Pancreas (tissue), 10 donors: Measurements from ENCODE around the gene PRAMEF2. TPM values are rescaled to one million over a fixed set of nuclear protein-coding genes. Genes with fewer than 3 reads are reported as not detected.
"Not testable (repeated sequence)": the region's sequence is repeated elsewhere in the genome, so short reads cannot be mapped to it uniquely, and the experiment has no call there.

ENCODE experiments used
- ATAC-seq, 4 donors: fragments of 200-7000 bp; cut with Tn5 transposase; one replicate each; pipeline versions ENCODE4 v1.8.0 to v1.9.1; 2020; ENCODE audit warnings: mild to moderate bottlenecking in 4 of 4, moderate library complexity in 4 of 4
- DNase-seq, 6 donors: peaks; one replicate each; pipeline ENCODE4 v3.0.0-alpha.2; 2020
- FAIRE-seq: peaks from 2 replicates; lab custom pipeline; 2012; peaks lifted over from hg19 to GRCh38; lab: Jason Lieb, UNC
- H3K27ac ChIP-seq, 4 donors: fragments of 200-600 bp; sonication (generic); 1 replicate in 3 of 4; 2 replicates in 1 of 4; pipeline versions ENCODE4 v1.5.0 to v1.8.0; 2020
- H3K27me3 ChIP-seq, 4 donors: fragments of 200-600 bp; one replicate each; pipeline ENCODE4 v1.8.0; 2021
- H3K36me3 ChIP-seq, 3 donors: fragments of 200-600 bp; sonication (generic) in 1 of 3; one replicate each; pipeline versions ENCODE4 v1.5.0 to v1.8.0; 2020 to 2021
- H3K4me1 ChIP-seq, 3 donors: fragments of 200-600 bp; one replicate each; pipeline ENCODE4 v1.8.0; 2021
- H3K4me3 ChIP-seq, 4 donors: fragments of 200-600 bp; sonication (generic) in 2 of 4; one replicate each; pipeline versions ENCODE4 v1.5.0 to v1.8.0; 2020 to 2021
- H3K9me3 ChIP-seq, 4 donors: fragments of 200-600 bp; one replicate each; pipeline ENCODE4 v1.8.0; 2021
- WGBS, 2 donors: extraction: QIAGEN DNeasy Blood & Tissue Kit; methylation state at CpG; one replicate each; pipeline ENCODE4 v1.1.7; 2013; 5-methylcytosine and 5-hydroxymethylcytosine counted together
- intact Hi-C, 3 donors: fragments of 100-400 bp; cut with DNase I; formaldehyde crosslinking; loops; one replicate each; pipeline versions ENCODE4 v1.11.1 to v1.14.2; 2022
- polyA plus RNA-seq, 2 donors: library from polyadenylated mRNA; stranded (reverse); fragments of 200-250 nt; gene quantifications; one replicate each; pipeline ENCODE4 v1.2.3, GENCODE V29; 2013
- total RNA-seq, 6 donors: library from RNA; stranded (reverse); fragmentation: NEBNext Ultra II Directional in 4 of 6; extraction: Animal tissue kit (Norgen Biotek cat#: 25700) in 4 of 6; gene quantifications; one replicate each; pipeline versions ENCODE4 v1.2.1 to v1.2.4, GENCODE V29; 2021 to 2023
- TF ChIP-seq, protein P1 (sequence below), 4 donors: fragments of 200-600 bp; sonication (generic) in 3 of 4; IDR thresholded peaks; one replicate each; pipeline versions ENCODE4 v1.5.0 to v1.8.0; 2021; ENCODE audit warnings: antibody characterized with exemption in 4 of 4
- donor health status: healthy with polysubstance abuse.
- donor health status: DM: no; HTN: no; CAD: no; lungs with moderate emphysema.
- donor health status: DM: no; HTN: no; CAD: no.
- donor health status: control.
- donor health status: control.
- donor health status: Bipolar disorder and iron deficiency.
- donor health status: DM: yes; HTN: yes; CAD: no.
- donor health status: DM: no; HTN: no; CAD: no.
- donor health status: DM: no; HTN: no; CAD: no.
- donor health status: DM: yes; HTN: yes; CAD: no.

Gene PRAMEF2, protein sequence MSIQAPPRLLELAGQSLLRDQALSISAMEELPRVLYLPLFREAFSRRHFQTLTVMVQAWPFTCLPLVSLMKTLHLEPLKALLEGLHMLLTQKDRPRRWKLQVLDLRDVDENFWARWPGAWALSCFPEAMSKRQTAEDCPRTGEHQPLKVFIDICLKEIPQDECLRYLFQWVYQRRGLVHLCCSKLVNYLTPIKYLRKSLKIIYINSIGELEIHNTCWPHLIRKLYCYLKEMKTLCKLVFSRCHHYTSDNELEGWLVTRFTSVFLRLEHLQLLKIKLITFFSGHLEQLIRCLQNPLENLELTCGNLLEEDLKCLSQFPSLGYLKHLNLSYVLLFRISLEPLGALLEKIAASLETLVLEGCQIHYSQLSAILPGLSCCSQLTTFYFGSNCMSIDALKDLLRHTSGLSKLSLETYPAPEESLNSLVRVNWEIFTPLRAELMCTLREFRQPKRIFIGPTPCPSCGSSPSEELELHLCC
- total RNA-seq (not detected), polyA plus RNA-seq (not detected)

DNA sequence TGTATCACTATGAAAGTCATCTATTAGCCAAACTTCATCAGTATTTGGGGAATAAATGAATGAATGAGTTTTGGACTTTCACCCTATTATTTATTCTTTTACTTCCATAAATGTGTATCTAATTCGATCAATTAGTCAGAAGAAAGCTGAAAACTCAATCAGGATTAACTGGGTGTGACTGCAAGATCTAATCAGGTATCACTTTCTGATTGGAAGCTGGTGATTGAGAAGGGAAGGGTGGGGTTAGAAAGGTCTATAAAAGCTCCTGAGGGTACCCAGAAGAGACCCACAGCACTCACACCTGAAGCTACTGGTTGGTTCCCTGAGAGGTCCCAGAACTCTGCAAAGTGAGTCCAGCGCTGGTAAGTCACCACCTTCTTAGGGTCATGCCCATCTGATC lies at the start of gene PRAMEF2:
Gene PRAMEF2 (plus strand): TSS at position 301 of the 400 bp plus-strand sequence. CDS start 1,924 bp downstream, outside the sequence.
- DNase-seq, FAIRE-seq, H3K27ac ChIP-seq, H3K4me1 ChIP-seq, H3K4me3 ChIP-seq, H3K36me3 ChIP-seq, ATAC-seq, H3K27me3 ChIP-seq, H3K9me3 ChIP-seq, intact Hi-C loops: not testable (repeated sequence)
- WGBS, 2 donors: 56 to 60% methylated on average over 2 of the region's 2 CpGs

DNA sequence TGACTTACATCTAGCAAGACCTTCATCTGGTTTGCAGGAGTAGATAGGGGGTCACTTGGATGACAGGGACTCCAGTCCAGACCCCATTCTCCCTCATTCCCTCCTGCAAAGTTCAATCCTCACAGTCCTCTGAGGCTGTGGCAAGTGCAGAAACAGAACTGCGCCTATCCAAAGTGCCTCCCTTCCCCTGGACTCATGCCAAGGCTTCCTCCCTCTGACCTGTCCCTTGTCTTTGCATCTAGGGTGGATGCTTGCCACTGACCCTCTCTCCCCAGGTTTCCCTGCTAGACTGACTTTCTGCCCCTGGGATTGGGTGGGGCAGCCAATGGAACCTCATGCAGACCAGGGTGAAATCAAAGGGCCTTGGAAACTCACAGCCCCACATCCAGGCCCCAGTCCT lies 47.0 kb upstream of the PRAMEF2 start:
- Histone ChIP-seq H3K36me3 (no peaks in the 10 kb centered on the region), H3K9me3 (no peaks in the 10 kb centered on the region), H3K4me1 (no peaks in the 10 kb centered on the region), H3K27ac (no peak overlapping the region), H3K27me3 (no peaks in the 10 kb centered on the region), H3K4me3 (no peak overlapping the region)
- no peak for DNase-seq
- FAIRE-seq: no peak
- intact Hi-C loops: no loop called here
- no peak for ATAC-seq
- TF ChIP-seq, protein P1, sequence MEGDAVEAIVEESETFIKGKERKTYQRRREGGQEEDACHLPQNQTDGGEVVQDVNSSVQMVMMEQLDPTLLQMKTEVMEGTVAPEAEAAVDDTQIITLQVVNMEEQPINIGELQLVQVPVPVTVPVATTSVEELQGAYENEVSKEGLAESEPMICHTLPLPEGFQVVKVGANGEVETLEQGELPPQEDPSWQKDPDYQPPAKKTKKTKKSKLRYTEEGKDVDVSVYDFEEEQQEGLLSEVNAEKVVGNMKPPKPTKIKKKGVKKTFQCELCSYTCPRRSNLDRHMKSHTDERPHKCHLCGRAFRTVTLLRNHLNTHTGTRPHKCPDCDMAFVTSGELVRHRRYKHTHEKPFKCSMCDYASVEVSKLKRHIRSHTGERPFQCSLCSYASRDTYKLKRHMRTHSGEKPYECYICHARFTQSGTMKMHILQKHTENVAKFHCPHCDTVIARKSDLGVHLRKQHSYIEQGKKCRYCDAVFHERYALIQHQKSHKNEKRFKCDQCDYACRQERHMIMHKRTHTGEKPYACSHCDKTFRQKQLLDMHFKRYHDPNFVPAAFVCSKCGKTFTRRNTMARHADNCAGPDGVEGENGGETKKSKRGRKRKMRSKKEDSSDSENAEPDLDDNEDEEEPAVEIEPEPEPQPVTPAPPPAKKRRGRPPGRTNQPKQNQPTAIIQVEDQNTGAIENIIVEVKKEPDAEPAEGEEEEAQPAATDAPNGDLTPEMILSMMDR (IDR thresholded peaks at IDR 0.05): no peak
- WGBS, 2 donors: 82 to 92% methylated on average over 1 of the region's 1 CpG

DNA sequence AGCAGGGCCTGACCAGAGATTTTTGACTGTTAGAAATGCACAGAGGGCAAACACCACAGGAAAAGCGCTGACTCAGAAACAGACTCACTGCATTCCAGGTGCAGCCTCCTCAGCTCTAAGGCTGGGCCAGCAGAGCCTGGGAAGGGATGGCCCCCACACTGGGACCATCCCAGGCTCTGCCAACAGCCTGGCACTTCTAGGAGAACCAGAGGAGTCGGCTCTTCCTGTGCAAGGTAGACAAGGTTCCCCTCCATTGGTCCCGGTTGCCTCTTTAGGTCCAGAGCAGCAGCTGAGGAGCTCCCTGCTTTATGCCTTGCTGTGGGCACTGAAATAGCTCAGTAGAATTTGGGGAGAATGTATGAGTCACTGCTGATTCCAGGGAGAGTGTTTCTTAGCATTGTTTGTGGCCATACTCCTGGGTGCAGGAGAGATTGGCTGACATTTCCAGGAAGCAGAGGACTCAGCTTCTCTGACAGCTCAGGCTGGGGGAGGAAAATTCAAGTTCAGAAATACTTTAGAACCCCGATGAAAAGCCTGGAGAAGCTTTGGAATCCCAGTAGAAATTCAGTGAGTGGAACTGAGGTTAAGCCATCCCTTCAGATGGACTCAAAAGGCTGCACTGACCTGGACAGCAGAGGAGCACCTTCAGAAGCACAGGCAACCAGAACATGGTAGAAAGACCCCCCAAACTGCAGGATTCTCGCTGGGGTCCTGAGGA lies 46.0 kb upstream of the PRAMEF2 start:
- WGBS, 2 donors: 54 to 58% methylated on average over 5 of the region's 5 CpGs
- TF ChIP-seq, protein P1 (IDR thresholded peaks at IDR 0.05): no peak
- Histone ChIP-seq H3K9me3 (no peaks in the 10 kb centered on the region), H3K36me3 (no peaks in the 10 kb centered on the region), H3K27me3 (no peaks in the 10 kb centered on the region), H3K4me3 (no peak overlapping the region), H3K27ac (no peak overlapping the region), H3K4me1 (no peaks in the 10 kb centered on the region)
- intact Hi-C loops: no loop called here
- DNase-seq (no peak), FAIRE-seq (no peak), ATAC-seq (no peak)

DNA sequence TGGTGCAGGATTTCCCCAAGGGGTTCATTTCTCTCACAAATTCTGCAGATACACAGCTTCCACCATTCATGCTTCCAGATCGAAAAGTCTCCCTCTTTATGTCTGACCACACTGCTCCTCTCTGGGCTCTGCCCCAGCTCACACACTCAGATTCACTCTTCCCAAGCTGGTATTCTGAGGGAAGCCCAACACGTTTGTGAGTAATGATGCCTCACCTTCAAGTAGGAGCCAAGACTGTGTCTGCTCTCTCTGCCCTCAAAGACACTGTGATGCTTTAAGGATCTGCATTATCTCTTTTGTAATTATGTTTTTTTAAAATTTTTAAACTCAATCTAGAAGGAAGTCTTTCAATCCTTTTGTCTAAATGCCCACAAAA lies 45.5 kb upstream of the PRAMEF2 start:
- H3K36me3 ChIP-seq: no peaks in the 10 kb centered on the region
- no peaks in the 10 kb centered on the region for H3K9me3 ChIP-seq
- no peak for FAIRE-seq
- 44 to 51% methylated on average over 2 of the region's 2 CpGs for WGBS, 2 donors
- TF ChIP-seq, protein P1 (IDR thresholded peaks at IDR 0.05): no peak
- no peaks in the 10 kb centered on the region for H3K4me1 ChIP-seq
- intact Hi-C loops: no loop called here
- no peak overlapping the region for H3K4me3 ChIP-seq
- no peak overlapping the region for H3K27ac ChIP-seq
- no peaks in the 10 kb centered on the region for H3K27me3 ChIP-seq
- ATAC-seq: no peak
- DNase-seq: no peak

DNA sequence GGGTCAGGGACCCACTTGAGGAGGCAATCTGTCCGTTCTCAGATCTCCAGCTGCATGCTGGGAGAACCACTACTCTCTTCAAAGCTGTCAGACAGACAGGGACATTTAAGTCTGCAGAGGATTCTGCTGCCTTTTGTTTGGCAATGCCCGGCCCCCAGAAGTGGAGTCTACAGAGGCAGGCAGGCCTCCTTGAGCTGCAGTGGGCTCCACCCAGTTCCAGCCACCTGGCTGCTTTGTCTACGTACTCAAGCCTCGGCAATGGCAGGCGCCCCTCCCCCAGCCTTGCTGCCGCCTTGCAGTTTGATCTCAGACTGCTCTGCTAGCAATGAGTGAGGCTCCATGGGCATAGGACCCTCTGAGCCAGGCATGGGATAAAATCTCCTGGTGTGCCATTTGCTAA lies 37.8 kb upstream of the PRAMEF2 start:
- intact Hi-C loops, H3K36me3 ChIP-seq, H3K4me1 ChIP-seq, DNase-seq, H3K4me3 ChIP-seq, H3K27ac ChIP-seq, H3K9me3 ChIP-seq, ATAC-seq, H3K27me3 ChIP-seq, FAIRE-seq: not testable (repeated sequence)
- 40 to 56% methylated on average over 6 of the region's 6 CpGs for WGBS, 2 donors

DNA sequence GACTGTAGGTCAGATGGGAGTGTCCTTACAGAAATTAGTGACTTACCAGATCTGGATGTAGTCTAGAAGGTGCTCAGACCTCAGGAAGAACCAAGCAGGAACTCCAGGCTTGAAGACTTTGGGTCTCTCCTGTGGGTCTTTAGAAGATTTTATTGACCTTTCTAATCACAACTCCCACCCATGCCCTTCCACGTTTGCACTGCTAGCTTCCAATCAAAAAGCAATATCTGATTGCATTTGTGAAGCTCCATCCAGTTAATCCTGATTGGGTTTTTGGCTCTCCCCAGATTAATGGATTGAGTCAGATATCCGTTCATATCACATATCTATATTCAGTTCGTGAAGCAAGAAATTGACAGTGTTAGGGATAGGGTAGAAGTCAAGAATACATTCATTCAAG lies 25.6 kb upstream of the PRAMEF2 start, which contains the start of gene PRAMEF11:
Gene PRAMEF11 (minus strand): TSS at position 101 of the 400 bp plus-strand sequence. CDS start 2,621 bp downstream, outside the sequence.
- H3K4me3 ChIP-seq, H3K27me3 ChIP-seq, intact Hi-C loops, DNase-seq, H3K9me3 ChIP-seq, H3K27ac ChIP-seq, H3K36me3 ChIP-seq, FAIRE-seq, ATAC-seq, H3K4me1 ChIP-seq: not testable (repeated sequence)
- 45 to 50% methylated on average over 3 of the region's 3 CpGs for WGBS, 2 donors

DNA sequence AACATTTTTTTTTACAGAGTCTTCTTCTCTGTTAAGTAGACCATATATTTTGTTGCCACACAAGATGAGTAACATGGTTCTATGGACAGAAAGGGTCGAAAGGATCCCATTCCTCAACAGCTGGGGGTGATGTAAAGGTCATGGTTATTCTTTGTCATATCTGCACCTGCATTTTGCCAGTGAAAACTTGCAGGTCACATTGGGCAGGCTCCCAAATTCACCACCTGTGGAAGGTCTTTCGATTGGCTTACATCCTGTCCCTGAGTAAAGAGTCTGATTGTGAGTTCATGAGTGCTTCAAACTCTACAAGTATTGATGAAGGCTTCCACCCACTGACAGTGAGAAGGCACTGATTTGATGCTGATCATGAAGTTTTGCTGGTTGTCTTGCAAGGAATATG lies 23.6 kb upstream of the PRAMEF2 start:
- H3K36me3 ChIP-seq, H3K4me1 ChIP-seq, FAIRE-seq, H3K4me3 ChIP-seq, intact Hi-C loops, H3K27me3 ChIP-seq, H3K9me3 ChIP-seq, H3K27ac ChIP-seq, DNase-seq, ATAC-seq: not testable (repeated sequence)
- 35 to 39% methylated on average over 2 of the region's 2 CpGs for WGBS, 2 donors

DNA sequence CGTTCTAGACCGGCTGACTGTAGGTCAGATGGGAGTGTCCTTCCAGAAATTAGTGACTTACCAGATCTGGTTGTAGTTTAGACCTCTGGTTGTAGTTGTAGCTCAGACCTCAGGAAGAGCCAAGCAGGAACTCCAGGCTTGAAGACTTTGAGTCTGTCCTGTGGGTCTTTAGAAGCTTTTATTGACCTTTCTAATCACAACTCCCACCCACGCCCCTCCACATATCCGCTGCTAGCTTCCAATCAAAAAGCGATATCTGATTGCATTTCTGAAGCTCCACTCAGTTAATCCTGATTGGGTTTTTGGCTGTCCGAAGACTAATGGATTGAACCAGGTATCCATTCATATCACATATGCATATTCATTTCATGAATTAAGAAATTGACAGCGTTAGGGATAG lies 8.3 kb upstream of the PRAMEF2 start, which contains the start of gene HNRNPCL1:
Gene HNRNPCL1 (minus strand): TSS at position 101 of the 400 bp plus-strand sequence. CDS start 431 bp downstream, outside the sequence.
- H3K9me3 ChIP-seq, H3K27me3 ChIP-seq, DNase-seq, ATAC-seq, H3K36me3 ChIP-seq, FAIRE-seq, intact Hi-C loops, H3K27ac ChIP-seq, H3K4me3 ChIP-seq, H3K4me1 ChIP-seq: not testable (repeated sequence)
- WGBS, 2 donors: 71 to 72% methylated on average over 7 of the region's 7 CpGs
